ENCODE measurements around the gene FLNB.

Gene FLNB

DNA sequence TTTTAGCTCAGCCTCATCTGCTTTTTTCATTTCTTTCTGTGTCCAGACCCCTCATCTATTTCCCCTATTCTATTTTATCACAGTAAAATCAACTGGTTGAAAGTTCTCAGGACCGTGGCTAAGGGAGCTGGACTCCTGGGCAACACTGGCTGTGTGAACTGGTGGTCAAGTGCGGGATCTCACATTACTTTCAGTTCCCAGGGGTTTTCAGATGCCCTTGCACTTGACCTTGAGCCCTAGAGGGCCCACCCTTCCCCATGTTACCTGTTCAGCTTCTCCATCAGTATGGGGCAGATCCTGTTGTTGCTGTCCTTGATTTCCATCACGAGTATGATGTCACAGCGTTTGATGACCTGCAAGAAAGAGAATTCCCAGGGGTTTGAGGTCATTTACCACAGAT, 199.7 kb downstream of the FLNB start:
- TF ChIP-seq, protein P1, sequence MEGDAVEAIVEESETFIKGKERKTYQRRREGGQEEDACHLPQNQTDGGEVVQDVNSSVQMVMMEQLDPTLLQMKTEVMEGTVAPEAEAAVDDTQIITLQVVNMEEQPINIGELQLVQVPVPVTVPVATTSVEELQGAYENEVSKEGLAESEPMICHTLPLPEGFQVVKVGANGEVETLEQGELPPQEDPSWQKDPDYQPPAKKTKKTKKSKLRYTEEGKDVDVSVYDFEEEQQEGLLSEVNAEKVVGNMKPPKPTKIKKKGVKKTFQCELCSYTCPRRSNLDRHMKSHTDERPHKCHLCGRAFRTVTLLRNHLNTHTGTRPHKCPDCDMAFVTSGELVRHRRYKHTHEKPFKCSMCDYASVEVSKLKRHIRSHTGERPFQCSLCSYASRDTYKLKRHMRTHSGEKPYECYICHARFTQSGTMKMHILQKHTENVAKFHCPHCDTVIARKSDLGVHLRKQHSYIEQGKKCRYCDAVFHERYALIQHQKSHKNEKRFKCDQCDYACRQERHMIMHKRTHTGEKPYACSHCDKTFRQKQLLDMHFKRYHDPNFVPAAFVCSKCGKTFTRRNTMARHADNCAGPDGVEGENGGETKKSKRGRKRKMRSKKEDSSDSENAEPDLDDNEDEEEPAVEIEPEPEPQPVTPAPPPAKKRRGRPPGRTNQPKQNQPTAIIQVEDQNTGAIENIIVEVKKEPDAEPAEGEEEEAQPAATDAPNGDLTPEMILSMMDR (conservative IDR thresholded peaks at IDR 0.05; ENCODE audit: control insufficient read depth, insufficient read depth, low read depth, low read length), result no peak
- no peak overlapping the region for H3K4me3 ChIP-seq (ENCODE audit: control insufficient read depth, low read depth, low read length)
- no peak for DNase-seq (ENCODE audit: low read depth)

GRCh38 chr3:58209933-58210332, 201.7 kb downstream of the FLNB start:
- H3K4me3 ChIP-seq (ENCODE audit: control insufficient read depth, low read depth, low read length), result no peak overlapping the region
- TF ChIP-seq, protein P1 (conservative IDR thresholded peaks at IDR 0.05; ENCODE audit: control insufficient read depth, insufficient read depth, low read depth, low read length), result no peak
- no peak for DNase-seq (ENCODE audit: low read depth)

DNA sequence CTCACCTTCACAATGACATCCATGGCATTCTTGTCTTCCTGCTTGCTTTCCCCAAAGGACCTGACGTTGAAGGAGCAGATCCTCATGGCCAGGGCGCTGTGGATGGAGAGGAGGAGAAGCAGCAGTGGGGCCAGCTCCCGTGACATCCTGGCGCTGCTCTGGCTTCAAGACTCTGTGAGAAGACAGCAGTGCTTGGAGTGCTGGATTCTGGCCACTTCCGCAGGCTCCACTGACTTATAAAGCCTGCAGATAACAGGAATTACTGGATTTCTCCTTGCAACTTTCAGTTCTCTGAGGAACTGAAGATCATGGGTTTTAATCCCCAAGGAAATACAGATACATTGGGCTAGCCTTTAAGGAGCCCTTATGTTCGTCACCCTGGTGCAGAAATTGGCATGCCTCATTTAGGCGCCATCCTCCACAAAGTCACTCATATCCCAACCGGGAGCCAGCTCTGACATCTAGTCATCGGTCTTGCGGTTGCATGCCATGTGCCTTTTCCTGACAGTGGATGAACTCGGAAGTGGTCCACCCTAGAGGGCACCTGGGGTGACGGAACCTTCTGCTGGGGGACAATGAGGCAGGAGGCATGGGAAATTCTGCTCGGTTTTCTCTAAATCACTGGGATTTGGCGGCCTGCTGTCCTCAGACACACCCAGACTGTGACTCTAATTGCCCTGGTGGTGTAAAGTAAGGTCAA, 202.7 kb downstream of the FLNB start, which contains the start of gene DNASE1L3:
Gene DNASE1L3, minus strand, starts transcription at position 212 of the 700 bp plus-strand sequence. Its CDS starts 66 bp downstream, at position 146.
- DNase-seq (ENCODE audit: low read depth), result peak; percentile 41
- no peak within 1 kb of the TSS for H3K4me3 ChIP-seq (ENCODE audit: control insufficient read depth, low read depth, low read length)
- TF ChIP-seq, protein P1 (conservative IDR thresholded peaks at IDR 0.05; ENCODE audit: control insufficient read depth, insufficient read depth, low read depth, low read length), result no peak

DNA sequence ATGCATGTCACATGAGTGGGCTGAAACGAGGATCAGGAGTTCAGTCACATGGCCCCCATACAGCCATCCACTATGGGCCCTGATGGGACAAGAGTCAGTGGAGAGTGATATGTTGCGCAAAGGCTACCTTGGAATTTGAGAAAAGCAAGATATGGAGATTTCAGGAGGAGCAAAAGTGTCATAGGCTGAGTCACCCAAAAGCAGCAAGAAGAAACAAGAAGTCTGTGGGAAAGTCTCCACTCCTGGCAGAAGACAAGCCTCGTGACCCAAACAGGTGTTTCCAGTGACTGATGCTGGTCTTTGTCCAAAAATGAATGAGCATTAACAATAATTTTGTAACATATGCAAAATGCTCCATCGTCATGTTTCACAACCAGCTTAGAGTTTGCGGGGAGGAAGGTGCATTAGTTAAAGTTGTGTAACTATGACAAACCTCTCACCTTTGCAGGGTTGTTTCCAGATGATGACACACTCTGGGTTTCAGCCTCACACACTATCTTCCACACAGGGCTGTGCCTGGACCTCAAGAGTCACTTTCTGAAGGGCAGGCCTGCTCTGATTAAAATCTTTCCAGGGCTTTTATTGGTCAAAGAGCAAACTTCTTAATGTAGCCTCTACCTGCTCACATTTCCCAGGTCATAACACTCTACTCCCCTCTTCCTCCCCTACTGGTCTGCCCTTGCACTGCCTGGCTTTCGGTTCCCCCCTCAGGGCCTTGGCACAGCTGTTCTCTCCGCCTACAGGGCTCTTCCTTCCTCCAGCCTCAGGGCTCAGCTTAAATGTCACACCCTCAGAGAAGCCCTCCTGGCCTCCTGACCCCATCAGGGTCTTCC, 206.5 kb downstream of the FLNB start:
- DNase-seq (ENCODE audit: low read depth), result peak; percentile 53
- no peak overlapping the region for H3K4me3 ChIP-seq (ENCODE audit: control insufficient read depth, low read depth, low read length)
- TF ChIP-seq, protein P1 (conservative IDR thresholded peaks at IDR 0.05; ENCODE audit: control insufficient read depth, insufficient read depth, low read depth, low read length), result no peak

GRCh38 chr3:58215317-58216025, 207.2 kb downstream of the FLNB start:
- DNase-seq (ENCODE audit: low read depth), result no peak
- TF ChIP-seq, protein P1 (conservative IDR thresholded peaks at IDR 0.05; ENCODE audit: control insufficient read depth, insufficient read depth, low read depth, low read length), result no peak

GRCh38 chr3:58216496-58217195, 208.4 kb downstream of the FLNB start:
- H3K4me3 ChIP-seq (ENCODE audit: control insufficient read depth, low read depth, low read length), result no peak overlapping the region
- TF ChIP-seq, protein P1 (conservative IDR thresholded peaks at IDR 0.05; ENCODE audit: control insufficient read depth, insufficient read depth, low read depth, low read length), result no peak
- no peak for DNase-seq (ENCODE audit: low read depth)

More at GRCh38 chr3:58215317-58216025, 207.2 kb downstream of the FLNB start:
- no peak overlapping the region for H3K4me3 ChIP-seq (ENCODE audit: control insufficient read depth, low read depth, low read length)
